Naive B cell (primary cell): ENCODE results near the gene MORF4L2. TPM values are rescaled to one million over a fixed set of nuclear protein-coding genes. Genes with fewer than 3 reads are reported as not detected.
A peak's percentile ranks its signal among the peaks of the same experiment; 100 is the strongest.

Experiments used
- ATAC-seq, 2 donors: fragments of 150-1000 bp; cut with Tn5 transposase; 2 replicates each; pipeline ENCODE4 v1.10.0; 2021; ENCODE audit warnings: low read depth in 2 of 2, mild to moderate bottlenecking in 2 of 2, moderate library complexity in 2 of 2
- DNase-seq: peaks from one replicate; pipeline ENCODE4 v3.0.0; 2022
- H3K27ac Mint-ChIP-seq, 6 donors: one replicate each; pipeline ENCODE4 v1.8.0; 2020 to 2022; ENCODE audit warnings: mild to moderate bottlenecking in 6 of 6, mixed read lengths in 6 of 6, moderate library complexity in 5 of 6, inconsistent platforms in 2 of 6
- H3K27me3 Mint-ChIP-seq, 3 donors: one replicate each; pipeline ENCODE4 v1.8.0; 2021 to 2022; ENCODE audit warnings: mixed read lengths in 3 of 3, mild to moderate bottlenecking in 1 of 3
- H3K36me3 Mint-ChIP-seq, 2 donors: one replicate each; pipeline ENCODE4 v1.8.0; 2020 to 2022; ENCODE audit warnings: mixed read lengths in 2 of 2, inconsistent platforms in 1 of 2, mild to moderate bottlenecking in 1 of 2
- H3K4me1 Mint-ChIP-seq, 3 donors: one replicate each; pipeline ENCODE4 v1.8.0; 2020 to 2022; ENCODE audit warnings: mixed read lengths in 3 of 3, inconsistent platforms in 1 of 3, mild to moderate bottlenecking in 1 of 3, moderate library complexity in 1 of 3
- H3K4me3 Mint-ChIP-seq, 8 donors: one replicate each; pipeline ENCODE4 v1.8.0; 2020 to 2022; ENCODE audit warnings: mild to moderate bottlenecking in 8 of 8, mixed read lengths in 8 of 8, moderate library complexity in 8 of 8, inconsistent platforms in 2 of 8
- H3K9me3 Mint-ChIP-seq, 7 donors: one replicate each; pipeline ENCODE4 v1.8.0; 2020 to 2022; ENCODE audit warnings: mixed read lengths in 7 of 7, mild to moderate bottlenecking in 5 of 7, inconsistent platforms in 2 of 7, moderate library complexity in 1 of 7
- polyA plus RNA-seq, 6 donors: library from polyadenylated mRNA; unstranded; fragments of 300-500 nt; fragmentation: Illumina TruSeq; gene quantifications; one replicate each; pipeline ENCODE4 v1.2.3, GENCODE V29; 2021; ENCODE audit warnings: low read depth in 6 of 6

The MORF4L2 gene
- polyA plus RNA-seq, result 10 to 100 TPM; 56.4 to 82.9 (median 73.1) TPM

- Mint-ChIP-seq H3K4me3 (peak within 1 kb of the TSS in 3 of 8 donors; percentile 59 to 77 (median 65)), H3K27me3 (no peaks in the 10 kb centered on the region), H3K9me3 (no peaks in the 10 kb centered on the region), H3K36me3 (peaks cover 0 to 7% of the 10 kb centered on the region in 2 donors), H3K27ac (peak within 1 kb of the TSS in 2 of 6 donors; percentile 67 to 87), H3K4me1 (peaks cover 0 to 9% (median 0%) of the 10 kb centered on the region in 3 donors)
- DNase-seq, result peak; percentile 86
- peak; percentile 80 to 82 for ATAC-seq
These were observed at the start of gene MORF4L2 for GRCh38 chrX:103686199-103687072. TSS of gene MORF4L2 (minus strand) at chrX:103686699. CDS start at chrX:103677027, 9,672 bp downstream.

DNA sequence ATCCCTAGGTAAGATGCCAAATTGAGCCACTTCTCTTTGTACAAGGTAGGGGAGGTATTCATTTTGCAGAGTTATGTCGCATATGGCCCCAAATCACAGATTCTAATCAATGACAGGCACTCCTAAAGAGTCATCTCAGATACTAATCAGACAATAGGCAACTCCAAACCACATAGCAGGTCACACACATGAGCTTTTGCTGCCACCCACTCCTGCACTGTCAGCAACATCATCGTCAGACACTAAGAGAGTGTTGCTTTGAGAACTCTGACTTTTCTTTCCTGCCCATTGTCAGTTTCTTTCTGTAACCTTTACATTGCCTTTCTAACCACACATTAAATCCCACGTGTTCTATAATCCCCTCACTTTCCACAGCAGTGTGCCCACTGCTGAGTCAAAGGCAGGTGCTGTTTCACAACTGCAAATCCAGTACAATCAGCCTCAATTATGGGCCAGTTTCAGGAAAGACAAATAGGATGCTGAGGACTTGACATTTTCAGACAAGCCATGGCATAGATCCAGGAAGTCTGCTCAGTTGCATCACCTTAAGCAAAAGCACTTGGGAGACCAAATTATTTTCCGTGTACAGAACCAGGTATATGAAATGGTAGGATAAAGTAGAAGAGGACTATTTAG lies 47.7 kb upstream of the MORF4L2 start:
- DNase-seq, result no peak
- Mint-ChIP-seq H3K4me1 (peaks cover 4 to 9% (median 6%) of the 10 kb centered on the region in 3 donors), H3K27me3 (peaks cover 0 to 23% (median 10%) of the 10 kb centered on the region in 3 donors), H3K27ac (no peak overlapping the region), H3K4me3 (no peak overlapping the region), H3K36me3 (no peaks in the 10 kb centered on the region), H3K9me3 (peaks cover 0 to 1% (median 0%) of the 10 kb centered on the region in 7 donors)
- ATAC-seq, result no peak

DNA sequence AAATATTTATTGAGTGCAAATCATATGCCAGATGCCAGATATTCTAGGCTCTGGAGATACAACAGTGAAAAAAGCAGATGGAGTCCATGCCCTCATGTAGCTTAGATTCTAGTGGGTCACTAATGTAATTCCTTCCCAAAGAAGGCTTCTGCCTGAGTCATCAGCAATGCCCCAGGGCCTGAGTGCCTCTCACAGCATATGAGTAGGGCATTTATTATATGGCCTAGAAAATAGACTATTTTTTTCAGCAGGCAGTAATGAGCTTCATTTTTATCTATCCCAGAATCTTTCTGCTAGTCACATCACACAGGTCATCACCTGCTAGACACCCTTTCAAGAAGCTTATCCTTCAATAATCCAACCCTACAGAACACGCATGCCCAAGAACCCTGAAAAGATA lies 46.5 kb upstream of the MORF4L2 start:
- Mint-ChIP-seq H3K27me3 (peaks cover 0 to 26% (median 11%) of the 10 kb centered on the region in 3 donors), H3K9me3 (peaks cover 0 to 1% (median 0%) of the 10 kb centered on the region in 7 donors), H3K36me3 (no peaks in the 10 kb centered on the region), H3K27ac (no peak overlapping the region), H3K4me1 (peaks cover 5 to 9% (median 6%) of the 10 kb centered on the region in 3 donors), H3K4me3 (no peak overlapping the region)
- ATAC-seq (no peak), DNase-seq (no peak)

DNA sequence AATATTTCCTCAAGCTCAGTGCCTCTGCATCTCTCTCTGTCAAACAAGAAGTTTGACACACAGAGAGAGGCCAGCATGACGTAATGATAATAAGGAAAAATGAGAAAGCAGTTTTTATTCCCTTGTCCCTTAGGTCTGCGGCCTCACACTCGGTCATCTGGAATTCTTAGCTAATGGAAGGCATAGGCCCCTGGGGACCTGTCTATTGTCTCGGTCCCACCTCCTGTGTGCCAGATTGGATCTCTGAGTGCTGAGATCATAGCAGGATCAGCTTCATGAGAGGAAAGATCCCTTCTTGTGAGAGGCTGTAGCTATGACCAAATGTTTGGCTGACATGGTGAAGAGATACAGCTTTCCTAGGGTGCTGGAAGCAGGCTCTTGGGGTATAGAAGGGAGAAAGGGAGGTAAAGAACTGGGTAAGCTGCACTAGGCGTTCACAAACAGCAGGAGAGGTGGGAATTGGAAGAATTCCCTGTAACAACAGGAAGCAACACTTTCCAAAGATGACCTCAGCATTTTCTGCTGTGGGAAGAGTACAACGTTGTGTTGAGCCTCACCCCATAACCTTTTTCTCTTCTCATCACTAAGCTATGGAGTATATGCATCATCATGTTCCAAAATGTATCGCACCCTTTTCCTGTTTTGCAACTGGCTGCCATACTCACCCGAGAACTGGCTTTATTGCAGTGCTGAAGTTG lies 44.4 kb upstream of the MORF4L2 start:
- H3K4me1 Mint-ChIP-seq, result peaks cover 5 to 9% (median 6%) of the 10 kb centered on the region in 3 donors
- ATAC-seq (no peak), DNase-seq (no peak)
- H3K36me3 Mint-ChIP-seq, result no peaks in the 10 kb centered on the region
- H3K4me3 Mint-ChIP-seq, result no peak overlapping the region
- H3K27me3 Mint-ChIP-seq, result peaks cover 0 to 26% (median 11%) of the 10 kb centered on the region in 3 donors
- H3K27ac Mint-ChIP-seq, result no peak overlapping the region
- H3K9me3 Mint-ChIP-seq, result peaks cover 0 to 1% (median 0%) of the 10 kb centered on the region in 7 donors

GRCh38 chrX:103730147-103730795 lies 43.8 kb upstream of the MORF4L2 start:
- Mint-ChIP-seq H3K36me3 (no peaks in the 10 kb centered on the region), H3K9me3 (peaks cover 0 to 1% (median 0%) of the 10 kb centered on the region in 7 donors), H3K27ac (peak overlapping the region in 2 of 6 donors; percentile 70 to 81), H3K4me3 (no peak overlapping the region), H3K4me1 (peaks cover 5 to 9% (median 6%) of the 10 kb centered on the region in 3 donors), H3K27me3 (peaks cover 0 to 26% (median 11%) of the 10 kb centered on the region in 3 donors)
- ATAC-seq (no peak), DNase-seq (no peak)

DNA sequence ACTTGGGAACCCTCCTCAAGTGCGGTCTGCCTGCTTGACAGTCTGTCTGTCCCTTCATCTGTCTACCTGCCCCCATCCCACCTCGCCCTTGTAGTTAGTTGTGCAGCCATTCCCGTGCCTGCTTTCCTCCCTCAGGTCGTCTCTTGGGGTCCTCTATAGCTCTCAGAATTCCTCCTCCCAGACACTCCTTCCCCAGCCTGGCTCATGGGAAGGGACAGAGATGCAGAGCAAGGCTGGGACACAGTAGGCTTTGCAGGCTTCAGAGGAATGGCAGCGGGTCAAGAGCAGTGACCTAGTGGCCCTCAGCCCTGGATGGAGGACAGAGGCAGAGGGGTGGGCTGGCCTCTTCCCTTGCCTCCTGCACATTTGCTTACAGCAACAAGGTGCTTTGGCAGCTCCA lies 42.5 kb upstream of the MORF4L2 start:
- no peak for ATAC-seq
- Mint-ChIP-seq H3K4me3 (no peak overlapping the region), H3K27me3 (peaks cover 0 to 26% (median 6%) of the 10 kb centered on the region in 3 donors), H3K36me3 (no peaks in the 10 kb centered on the region), H3K27ac (no peak overlapping the region), H3K9me3 (peaks cover 0 to 1% (median 0%) of the 10 kb centered on the region in 7 donors), H3K4me1 (peaks cover 5 to 9% (median 6%) of the 10 kb centered on the region in 3 donors)
- DNase-seq, result no peak

DNA sequence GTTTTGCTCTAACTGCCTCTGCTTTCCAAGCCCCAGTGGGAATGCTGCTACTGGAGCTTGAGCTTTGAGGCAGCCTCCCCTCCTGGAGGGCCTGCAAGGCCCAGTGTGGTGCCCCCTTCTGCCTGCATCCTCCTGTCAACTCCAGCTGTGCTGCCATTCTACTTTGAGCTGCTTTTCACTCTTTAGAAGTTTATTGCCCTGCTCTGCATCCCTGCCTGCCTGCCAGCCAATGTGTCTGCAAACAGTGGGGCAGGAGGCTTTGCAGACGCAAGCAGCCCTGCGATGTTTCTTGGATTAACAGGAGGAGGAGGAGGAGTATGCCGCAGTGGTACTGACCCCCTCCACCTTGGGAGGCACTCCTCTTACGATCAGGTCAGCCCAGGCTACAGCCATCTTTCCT lies 40.6 kb upstream of the MORF4L2 start:
- peaks cover 0 to 24% (median 6%) of the 10 kb centered on the region in 3 donors for H3K27me3 Mint-ChIP-seq

DNA sequence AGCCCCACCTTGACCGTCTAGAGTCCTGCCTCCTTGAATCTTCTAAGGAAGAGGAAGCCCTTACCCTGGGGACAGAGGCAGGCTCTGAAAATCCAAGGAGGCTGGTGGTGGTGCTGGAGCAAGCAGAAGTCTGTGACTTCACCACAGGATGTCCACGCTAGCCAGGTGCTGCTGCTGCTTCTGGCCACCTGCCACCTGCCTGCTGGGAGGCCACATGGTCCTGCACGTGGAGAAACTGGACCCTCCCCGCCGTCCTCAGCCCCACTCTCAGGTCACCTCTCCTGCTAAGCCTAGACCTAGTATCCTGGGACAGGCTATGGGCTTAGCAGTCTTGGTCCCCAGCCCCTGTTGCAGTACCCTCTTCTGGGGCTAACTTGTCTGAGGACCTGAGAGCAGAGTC lies 40.0 kb upstream of the MORF4L2 start:
- Mint-ChIP-seq H3K27ac (no peak overlapping the region), H3K4me3 (no peak overlapping the region), H3K4me1 (peaks cover 5 to 9% (median 6%) of the 10 kb centered on the region in 3 donors), H3K9me3 (peaks cover 0 to 1% (median 0%) of the 10 kb centered on the region in 7 donors), H3K36me3 (no peaks in the 10 kb centered on the region), H3K27me3 (peaks cover 0 to 19% (median 6%) of the 10 kb centered on the region in 3 donors)
- DNase-seq (no peak), ATAC-seq (no peak)

More for the DNA sequence above, 40.6 kb upstream of the MORF4L2 start:
- Mint-ChIP-seq H3K4me3 (no peak overlapping the region), H3K4me1 (peaks cover 5 to 9% (median 6%) of the 10 kb centered on the region in 3 donors), H3K9me3 (peaks cover 0 to 1% (median 0%) of the 10 kb centered on the region in 7 donors), H3K27ac (no peak overlapping the region), H3K36me3 (no peaks in the 10 kb centered on the region)
- DNase-seq, result no peak
- no peak for ATAC-seq

- Mint-ChIP-seq H3K4me3 (no peak overlapping the region), H3K27ac (peak overlapping the region in 1 of 6 donors; percentile 76), H3K36me3 (no peaks in the 10 kb centered on the region), H3K27me3 (no peaks in the 10 kb centered on the region), H3K4me1 (no peaks in the 10 kb centered on the region), H3K9me3 (no peaks in the 10 kb centered on the region)
- no peak for DNase-seq
- no peak for ATAC-seq
These were observed 36.0 kb upstream of the MORF4L2 start for GRCh38 chrX:103722505-103722904.

- DNase-seq (no peak), ATAC-seq (no peak)
- Mint-ChIP-seq H3K36me3 (no peaks in the 10 kb centered on the region), H3K4me3 (no peak overlapping the region), H3K4me1 (no peaks in the 10 kb centered on the region), H3K9me3 (peaks cover 0 to 2% (median 0%) of the 10 kb centered on the region in 7 donors), H3K27me3 (peaks cover 0 to 8% (median 0%) of the 10 kb centered on the region in 3 donors), H3K27ac (no peak overlapping the region)
These were observed 31.6 kb upstream of the MORF4L2 start for GRCh38 chrX:103718120-103718519.

GRCh38 chrX:103716962-103717361 lies 30.5 kb upstream of the MORF4L2 start:
- Mint-ChIP-seq H3K4me3 (no peak overlapping the region), H3K27ac (no peak overlapping the region), H3K36me3 (no peaks in the 10 kb centered on the region), H3K27me3 (peaks cover 0 to 8% (median 0%) of the 10 kb centered on the region in 3 donors), H3K4me1 (no peaks in the 10 kb centered on the region), H3K9me3 (peaks cover 0 to 2% (median 0%) of the 10 kb centered on the region in 7 donors)
- ATAC-seq (no peak), DNase-seq (no peak)

- Mint-ChIP-seq H3K9me3 (peaks cover 0 to 3% (median 0%) of the 10 kb centered on the region in 7 donors), H3K27ac (peak within 1 kb of the TSS in 2 of 6 donors; percentile 33 to 79), H3K27me3 (peaks cover 0 to 5% (median 1%) of the 10 kb centered on the region in 3 donors), H3K36me3 (no peaks in the 10 kb centered on the region), H3K4me3 (no peak within 1 kb of the TSS), H3K4me1 (peaks cover 0 to 5% (median 4%) of the 10 kb centered on the region in 3 donors)
- ATAC-seq (no peak), DNase-seq (no peak)
These were observed 24.1 kb upstream of the MORF4L2 start, which contains the start of gene TMEM31 for GRCh38 chrX:103710609-103711008. TSS of gene TMEM31 (plus strand) at chrX:103710909. CDS start at chrX:103712259, 1,350 bp downstream.
